Uterus (tissue), 4 donors: ENCODE measurements around the gene RRP1B. TPM values are rescaled to one million over a fixed set of nuclear protein-coding genes. Genes with fewer than 3 reads are reported as not detected.

Source experiments
- DNase-seq, 2 donors: peaks; one replicate each; pipeline ENCODE4 v3.0.0-alpha.2; 2019 to 2020
- H3K27ac ChIP-seq, 2 donors: fragments of 200-600 bp; sonication (generic); 1 replicate in 1 of 2; 2 replicates in 1 of 2; pipeline ENCODE4 v1.5.1; 2016 to 2018
- H3K27me3 ChIP-seq, 2 donors: fragments of 200-600 bp; sonication (generic); one replicate each; pipeline ENCODE4 v1.5.1; 2018 to 2019; ENCODE audit warnings: control low read depth in 1 of 2
- H3K36me3 ChIP-seq, 2 donors: fragments of 200-600 bp; sonication (generic); one replicate each; pipeline ENCODE4 v1.5.1; 2019; ENCODE audit warnings: control low read depth in 1 of 2
- H3K4me1 ChIP-seq, 2 donors: fragments of 200-600 bp; sonication (generic); one replicate each; pipeline ENCODE4 v1.5.1; 2018 to 2019; ENCODE audit warnings: control low read depth in 1 of 2
- H3K4me3 ChIP-seq, 2 donors: fragments of 200-600 bp; sonication (generic); 1 replicate in 1 of 2; 2 replicates in 1 of 2; pipeline ENCODE4 v1.5.1; 2018 to 2019; ENCODE audit warnings: mild to moderate bottlenecking in 1 of 2
- H3K9me3 ChIP-seq, 2 donors: fragments of 200-600 bp; sonication (generic); one replicate each; pipeline ENCODE4 v1.5.1; 2019; ENCODE audit warnings: control low read depth in 1 of 2
- POLR2A ChIP-seq, 2 donors: fragments of 450-650 bp; IDR thresholded peaks; one replicate each; pipeline ENCODE4 v1.6.1; 2016; ENCODE audit warnings: antibody characterized with exemption in 2 of 2, mild to moderate bottlenecking in 1 of 2, moderate library complexity in 1 of 2
- intact Hi-C: fragments of 100-400 bp; cut with DNase I; formaldehyde crosslinking; loops from one replicate; pipeline ENCODE4 v1.15.1; 2023; ENCODE audit warnings: low total_unique reads
- total RNA-seq, 4 donors: library from RNA; depleted of rRNA in 3 of 4; stranded (reverse); fragments of >200 nt in 3 of 4; gene quantifications; one replicate each; pipeline versions ENCODE4 v1.1.0 to v1.2.4, GENCODE V29; 2014 to 2023
- TF ChIP-seq, protein P1 (sequence below), 4 experiments: fragments of 200-600 bp in 2 of 4; fragments of 450-650 bp in 2 of 4; sonication (generic) in 2 of 4; IDR thresholded peaks; one replicate each; pipeline ENCODE4 v1.5.1; 2016 to 2019; ENCODE audit warnings: antibody characterized with exemption in 4 of 4, mild to moderate bottlenecking in 2 of 4, moderate library complexity in 1 of 4
- donor health status: DM: yes; HTN: yes; CAD: no.

Gene RRP1B
- total RNA-seq, 4 donors from 2014 or later: 9.7 to 28.1 (median 19.3) TPM

DNA sequence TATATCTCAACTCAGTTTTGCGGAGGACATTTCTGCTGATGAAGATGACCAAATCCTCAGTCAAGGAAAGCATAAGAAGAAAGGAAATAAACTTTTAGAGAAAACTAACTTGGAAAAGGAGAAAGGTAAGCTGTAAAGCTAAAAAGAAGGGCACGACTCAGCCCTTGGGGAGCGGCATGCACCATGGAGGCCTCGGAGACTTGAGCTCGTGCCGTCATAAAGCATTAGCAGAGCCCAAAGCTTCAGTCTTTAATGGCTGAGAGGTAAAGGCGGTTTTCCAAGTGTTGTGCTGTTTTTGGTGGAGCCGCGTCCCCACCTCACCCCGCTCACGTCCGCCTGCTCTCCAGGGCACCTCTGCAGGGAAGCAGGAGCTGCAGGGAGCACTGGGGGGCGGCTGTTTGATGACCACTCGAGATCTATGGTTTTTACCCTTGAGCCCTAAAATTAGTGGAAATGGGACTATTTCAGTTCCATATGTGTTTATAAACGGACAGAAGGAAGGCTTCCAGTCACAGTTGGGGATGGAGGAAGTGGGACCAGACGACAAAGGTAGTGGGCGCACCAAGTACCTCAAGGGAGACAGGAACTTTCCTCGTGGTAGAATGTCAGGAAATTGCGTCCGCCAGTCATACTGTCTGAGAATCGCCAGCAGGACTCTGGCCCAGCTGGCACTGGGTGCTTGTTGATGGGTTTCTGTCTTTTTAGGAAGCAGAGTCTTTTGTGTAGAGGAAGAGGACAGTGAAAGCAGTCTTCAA, 27.6 kb downstream of the RRP1B start:
- Histone ChIP-seq H3K9me3 (no peaks in the 10 kb centered on the region), H3K4me1 (no peaks in the 10 kb centered on the region), H3K36me3 (no peaks in the 10 kb centered on the region), H3K27me3 (no peaks in the 10 kb centered on the region), H3K27ac (no peak overlapping the region), H3K4me3 (no peak overlapping the region)
- TF ChIP-seq, protein P1, sequence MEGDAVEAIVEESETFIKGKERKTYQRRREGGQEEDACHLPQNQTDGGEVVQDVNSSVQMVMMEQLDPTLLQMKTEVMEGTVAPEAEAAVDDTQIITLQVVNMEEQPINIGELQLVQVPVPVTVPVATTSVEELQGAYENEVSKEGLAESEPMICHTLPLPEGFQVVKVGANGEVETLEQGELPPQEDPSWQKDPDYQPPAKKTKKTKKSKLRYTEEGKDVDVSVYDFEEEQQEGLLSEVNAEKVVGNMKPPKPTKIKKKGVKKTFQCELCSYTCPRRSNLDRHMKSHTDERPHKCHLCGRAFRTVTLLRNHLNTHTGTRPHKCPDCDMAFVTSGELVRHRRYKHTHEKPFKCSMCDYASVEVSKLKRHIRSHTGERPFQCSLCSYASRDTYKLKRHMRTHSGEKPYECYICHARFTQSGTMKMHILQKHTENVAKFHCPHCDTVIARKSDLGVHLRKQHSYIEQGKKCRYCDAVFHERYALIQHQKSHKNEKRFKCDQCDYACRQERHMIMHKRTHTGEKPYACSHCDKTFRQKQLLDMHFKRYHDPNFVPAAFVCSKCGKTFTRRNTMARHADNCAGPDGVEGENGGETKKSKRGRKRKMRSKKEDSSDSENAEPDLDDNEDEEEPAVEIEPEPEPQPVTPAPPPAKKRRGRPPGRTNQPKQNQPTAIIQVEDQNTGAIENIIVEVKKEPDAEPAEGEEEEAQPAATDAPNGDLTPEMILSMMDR (IDR thresholded peaks at IDR 0.05): no peak
- no peak for TF ChIP-seq POLR2A (IDR thresholded peaks at IDR 0.05)
- intact Hi-C loops: no loop called here
- no peak for DNase-seq

DNA sequence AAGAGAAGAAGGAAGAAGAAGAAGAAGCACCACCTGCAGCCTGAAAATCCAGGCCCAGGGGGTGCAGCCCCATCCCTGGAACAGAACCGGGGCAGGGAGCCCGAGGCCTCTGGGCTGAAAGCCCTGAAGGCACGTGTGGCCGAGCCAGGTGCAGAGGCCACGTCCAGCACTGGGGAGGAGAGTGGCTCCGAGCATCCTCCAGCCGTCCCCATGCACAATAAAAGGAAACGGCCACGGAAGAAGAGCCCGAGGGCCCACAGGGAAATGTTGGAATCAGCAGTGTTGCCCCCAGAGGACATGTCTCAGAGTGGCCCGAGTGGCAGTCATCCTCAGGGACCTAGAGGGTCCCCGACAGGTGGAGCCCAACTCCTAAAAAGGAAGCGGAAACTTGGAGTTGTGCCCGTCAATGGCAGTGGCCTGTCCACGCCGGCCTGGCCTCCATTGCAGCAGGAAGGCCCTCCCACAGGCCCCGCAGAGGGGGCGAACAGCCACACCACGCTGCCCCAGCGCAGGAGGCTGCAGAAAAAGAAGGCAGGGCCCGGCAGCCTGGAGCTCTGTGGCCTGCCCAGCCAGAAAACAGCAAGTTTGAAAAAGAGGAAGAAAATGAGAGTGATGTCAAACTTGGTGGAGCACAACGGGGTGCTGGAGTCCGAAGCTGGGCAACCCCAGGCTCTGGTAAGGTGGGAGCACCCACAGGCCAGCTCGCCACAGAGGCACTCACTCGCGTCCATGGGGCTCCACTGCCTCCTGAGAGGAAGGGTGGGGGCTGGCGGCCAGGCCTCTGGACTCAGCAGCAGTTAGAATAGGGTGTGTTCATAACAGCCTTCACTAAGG, 28.4 kb downstream of the RRP1B start:
- DNase-seq: no peak

DNA sequence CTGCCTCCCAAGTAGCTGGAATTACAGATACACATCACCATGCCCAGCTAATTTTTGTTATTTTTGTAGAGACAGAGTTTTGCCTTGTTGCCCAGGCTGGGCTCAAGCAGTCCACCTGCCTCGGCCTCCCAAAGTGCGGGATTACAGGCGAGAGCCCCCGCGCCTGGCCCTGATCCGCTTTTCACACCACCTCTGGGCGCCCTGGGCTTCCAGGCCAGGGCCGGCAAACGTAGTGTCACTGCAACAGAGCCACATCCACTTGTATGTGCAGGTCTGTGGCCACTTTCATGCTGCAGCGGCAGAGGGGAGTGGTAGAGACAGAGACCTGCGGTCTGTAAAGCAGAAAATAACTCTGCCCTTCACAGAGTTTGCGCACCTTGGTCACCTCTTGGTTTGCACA, 29.5 kb downstream of the RRP1B start:
- Histone ChIP-seq H3K27me3 (no peaks in the 10 kb centered on the region), H3K36me3 (no peaks in the 10 kb centered on the region), H3K27ac (no peak overlapping the region), H3K4me3 (no peak overlapping the region), H3K4me1 (no peaks in the 10 kb centered on the region), H3K9me3 (no peaks in the 10 kb centered on the region)
- intact Hi-C loops: no loop called here
- no peak for TF ChIP-seq POLR2A (IDR thresholded peaks at IDR 0.05)
- TF ChIP-seq, protein P1 (IDR thresholded peaks at IDR 0.05): no peak
- DNase-seq: no peak

More for the DNA sequence above, 28.4 kb downstream of the RRP1B start:
- H3K27ac ChIP-seq: no peak overlapping the region
- H3K27me3 ChIP-seq: no peaks in the 10 kb centered on the region
- H3K4me1 ChIP-seq: no peaks in the 10 kb centered on the region
- no peak overlapping the region for H3K4me3 ChIP-seq
- intact Hi-C loops: no loop called here
- no peaks in the 10 kb centered on the region for H3K9me3 ChIP-seq
- H3K36me3 ChIP-seq: no peaks in the 10 kb centered on the region
- TF ChIP-seq, protein P1 (IDR thresholded peaks at IDR 0.05): no peak
- TF ChIP-seq POLR2A (IDR thresholded peaks at IDR 0.05): no peak

DNA sequence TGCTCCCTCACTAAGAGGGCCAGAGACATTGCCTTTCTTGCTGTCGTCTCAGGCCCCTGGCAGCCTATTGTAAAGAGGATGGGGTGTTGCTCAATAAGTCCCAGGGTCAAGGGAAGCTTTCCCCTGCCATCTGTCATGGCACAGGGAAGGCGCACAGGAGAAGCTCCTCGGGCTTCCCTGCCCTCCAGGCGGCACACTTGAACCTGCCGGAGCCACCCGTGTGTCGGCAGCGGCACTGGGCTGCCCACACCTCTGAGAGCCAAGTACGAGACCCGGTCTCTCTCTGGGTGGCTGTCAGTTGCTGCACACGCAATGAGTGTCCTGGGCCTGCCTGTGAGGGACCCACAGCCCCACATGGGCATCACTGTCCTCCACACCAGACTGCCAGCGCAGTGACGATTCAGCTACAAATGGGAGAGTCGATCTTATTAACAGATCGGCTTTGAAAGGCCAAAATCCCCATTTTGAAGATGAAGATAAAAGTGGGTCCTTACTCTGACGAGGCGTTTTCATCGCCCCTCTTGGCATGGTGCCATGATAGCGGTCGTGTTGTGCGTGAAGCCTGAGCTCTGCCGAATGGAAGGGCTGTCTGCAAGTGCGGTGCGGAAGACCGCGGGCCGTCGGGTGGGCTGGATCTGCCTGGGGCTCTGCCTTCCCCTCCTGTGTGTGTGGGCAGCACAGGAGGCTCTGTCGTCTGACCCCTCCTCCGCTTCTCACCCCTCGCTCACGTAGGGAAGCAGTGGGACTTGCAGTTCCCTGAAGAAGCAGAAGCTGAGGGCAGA, 30.4 kb downstream of the RRP1B start:
- intact Hi-C loops: no loop called here
- H3K27me3 ChIP-seq: no peaks in the 10 kb centered on the region
- TF ChIP-seq, protein P1 (IDR thresholded peaks at IDR 0.05): no peak
- no peak for TF ChIP-seq POLR2A (IDR thresholded peaks at IDR 0.05)
- H3K9me3 ChIP-seq: no peaks in the 10 kb centered on the region
- no peaks in the 10 kb centered on the region for H3K36me3 ChIP-seq
- no peak overlapping the region for H3K27ac ChIP-seq
- no peaks in the 10 kb centered on the region for H3K4me1 ChIP-seq
- H3K4me3 ChIP-seq: no peak overlapping the region
- no peak for DNase-seq
